Kidney (tissue), 14 donors: Measurements from ENCODE around the gene PCYOX1L. TPM values are rescaled to one million over a fixed set of nuclear protein-coding genes. Genes with fewer than 3 reads are reported as not detected.

Experiments used
- DNase-seq, 5 donors: peaks; one replicate each; pipeline ENCODE4 v3.0.0-alpha.2; 2013 to 2020
- FAIRE-seq: peaks from 2 replicates; lab custom pipeline; 2012; peaks lifted over from hg19 to GRCh38; lab: Jason Lieb, UNC
- H3K27ac ChIP-seq, 2 donors: one replicate each; pipeline ENCODE4 v1.7.0; 2013; ENCODE audit warnings: low read depth in 2 of 2, low read length in 2 of 2, inconsistent platforms in 1 of 2
- H3K27me3 ChIP-seq: one replicate; pipeline ENCODE4 v1.7.1; 2013; ENCODE audit warnings: low read length, inconsistent platforms; ENCODE audit not compliant: control insufficient read depth, insufficient read depth
- H3K36me3 ChIP-seq, 3 donors: one replicate each; pipeline versions ENCODE4 v1.7.0 to v1.7.1; 2013; ENCODE audit warnings: low read length in 3 of 3, control low read depth in 1 of 3, inconsistent platforms in 1 of 3; ENCODE audit not compliant: insufficient read depth in 3 of 3, control insufficient read depth in 2 of 3
- H3K4me1 ChIP-seq, 3 donors: one replicate each; pipeline versions ENCODE4 v1.7.0 to v1.7.1; 2013; ENCODE audit warnings: low read length in 3 of 3, inconsistent platforms in 1 of 3, low read depth in 1 of 3; ENCODE audit not compliant: control insufficient read depth in 2 of 3, insufficient read depth in 2 of 3
- H3K4me3 ChIP-seq, 3 donors: one replicate each; pipeline versions ENCODE4 v1.7.0 to v1.8.1; 2013; ENCODE audit warnings: low read length in 3 of 3, control low read depth in 1 of 3, inconsistent platforms in 1 of 3
- H3K9ac ChIP-seq, 3 donors: one replicate each; pipeline versions ENCODE4 v1.7.0 to v1.7.1; 2013; ENCODE audit warnings: low read length in 3 of 3, control low read depth in 1 of 3, inconsistent platforms in 1 of 3
- H3K9me3 ChIP-seq, 3 donors: one replicate each; pipeline versions ENCODE4 v1.7.0 to v1.7.1; 2013; ENCODE audit warnings: low read length in 3 of 3, control low read depth in 1 of 3, inconsistent platforms in 1 of 3; ENCODE audit not compliant: control insufficient read depth in 2 of 3, insufficient read depth in 1 of 3
- CTCF ChIP-seq: IDR thresholded peaks from 3 replicates; pipeline ENCODE4 v1.5.1; 2012; ENCODE audit warnings: mild to moderate bottlenecking, moderate library complexity, borderline replicate concordance; ENCODE audit not compliant: insufficient read depth; ENCODE audit errors: extremely low read depth
- intact Hi-C: fragments of 100-400 bp; cut with DNase I; formaldehyde crosslinking; loops from one replicate; pipeline ENCODE4 v1.11.1; 2022
- polyA plus RNA-seq: library from polyadenylated mRNA; stranded (reverse); fragments of 350-450 nt; fragmentation: Illumina TruSeq; extraction: RNeasy Lipid Tissue Mini Kit (QIAGEN cat#74804); gene quantifications from one replicate; pipeline ENCODE4 v1.2.3, GENCODE V29; 2014; ENCODE audit warnings: low read depth, low replicate concordance; ENCODE audit not compliant: insufficient read depth
- total RNA-seq: library from RNA; stranded (reverse); fragmentation: NEBNext Ultra II Directional; extraction: Animal tissue kit (Norgen Biotek cat#: 25700); gene quantifications from one replicate; pipeline ENCODE4 v1.2.1, GENCODE V29; 2021
- donor health status: control.
- donor health status: control.
- donor health status: control.
- donor health status: control.
- donor health status: control.
- donor health status: DM: yes; HTN: yes; CAD: no.
- donor health status: Normal renal cell carcinoma (clear cell type).

Gene PCYOX1L
- total and polyA plus RNA-seq, 2 donors from 2014 or later = 7.2 to 9.0 TPM

DNA sequence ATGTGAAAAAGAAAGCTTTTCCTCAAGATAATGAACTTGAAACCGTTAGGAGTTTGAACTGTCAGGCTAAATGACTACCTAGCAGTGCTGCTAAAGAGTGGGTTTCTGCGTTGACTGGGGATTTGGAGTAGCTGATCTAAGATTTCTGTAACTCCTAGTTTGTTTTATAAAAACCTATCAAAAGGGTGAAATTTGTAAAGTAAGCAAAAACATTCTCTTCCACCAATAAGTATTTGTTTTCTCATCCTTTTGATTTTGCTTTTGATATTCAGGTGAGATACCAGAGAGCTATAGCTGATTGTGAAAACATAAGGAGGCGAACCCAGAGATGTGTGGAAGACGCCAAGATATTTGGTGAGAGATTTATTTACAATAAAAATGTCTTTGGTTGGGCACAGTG, 8.5 kb upstream of the PCYOX1L start:
- peaks cover 4 to 45% (median 21%) of the 10 kb centered on the region in 3 donors for H3K36me3 ChIP-seq
- H3K4me1 ChIP-seq = peaks cover 0 to 5% (median 0%) of the 10 kb centered on the region in 3 donors
- H3K9me3 ChIP-seq = no peaks in the 10 kb centered on the region
- intact Hi-C loops = no loop called here
- H3K27me3 ChIP-seq = no peaks in the 10 kb centered on the region
- TF ChIP-seq CTCF = no peak
- DNase-seq (no peak), FAIRE-seq (no peak)
- H3K9ac ChIP-seq = no peak overlapping the region
- no peak overlapping the region for H3K4me3 ChIP-seq
- H3K27ac ChIP-seq = no peak overlapping the region

- no peak overlapping the region for H3K4me3 ChIP-seq
- peaks cover 4 to 49% (median 22%) of the 10 kb centered on the region in 3 donors for H3K36me3 ChIP-seq
- H3K9me3 ChIP-seq = no peaks in the 10 kb centered on the region
- DNase-seq = no peak
- no peak for FAIRE-seq
- H3K4me1 ChIP-seq = no peaks in the 10 kb centered on the region
- H3K9ac ChIP-seq = no peak overlapping the region
- H3K27ac ChIP-seq = no peak overlapping the region
- TF ChIP-seq CTCF = no peak
- H3K27me3 ChIP-seq = no peaks in the 10 kb centered on the region
- intact Hi-C loops = no loop called here
These were observed 5.7 kb upstream of the PCYOX1L start for GRCh38 chr5:149352169-149352568.

DNA sequence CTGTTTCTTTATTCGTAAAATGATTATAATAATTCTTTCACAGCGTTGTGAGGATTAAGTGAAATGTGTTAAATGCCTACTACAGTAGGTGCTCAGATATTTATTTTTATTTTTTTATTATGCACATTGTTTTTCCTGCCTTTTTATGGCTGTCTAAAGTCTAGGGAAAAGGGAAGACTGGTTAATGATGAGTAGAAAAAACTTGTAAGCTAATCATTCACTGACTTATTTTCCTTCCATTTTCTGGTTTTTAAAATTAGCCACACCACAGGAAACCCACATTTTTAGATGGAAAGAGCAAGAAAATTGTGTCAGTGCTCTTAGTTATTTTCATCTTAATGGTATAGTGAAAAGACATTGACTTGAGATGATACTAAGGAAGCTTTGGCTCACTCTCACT, 3.9 kb upstream of the PCYOX1L start:
- Histone ChIP-seq H3K9ac (no peak overlapping the region), H3K27me3 (no peaks in the 10 kb centered on the region), H3K9me3 (no peaks in the 10 kb centered on the region), H3K4me1 (peaks cover 0 to 7% (median 0%) of the 10 kb centered on the region in 3 donors), H3K27ac (no peak overlapping the region), H3K36me3 (peaks cover 4 to 41% (median 20%) of the 10 kb centered on the region in 3 donors), H3K4me3 (no peak overlapping the region)
- no peak for TF ChIP-seq CTCF
- no peak for FAIRE-seq
- DNase-seq = no peak
- intact Hi-C loops = no loop called here

DNA sequence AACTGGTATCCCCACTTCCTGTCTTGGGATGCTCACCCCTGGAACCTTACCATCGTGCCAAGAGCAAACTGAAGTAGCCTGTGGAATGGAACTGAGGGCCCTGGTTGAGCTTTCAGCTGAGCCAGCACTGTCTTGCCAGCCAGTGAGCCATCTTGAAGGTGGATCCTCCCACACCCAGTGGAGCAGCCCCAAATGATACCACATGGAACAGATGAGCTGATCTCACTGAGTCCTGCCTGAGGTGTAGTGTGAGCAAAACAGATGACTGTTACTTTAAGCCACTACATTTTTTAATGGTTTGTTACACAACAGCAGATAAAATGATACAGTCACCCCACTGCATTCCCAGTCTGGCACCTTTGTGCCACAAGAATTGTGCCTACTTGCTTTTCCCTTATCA, 2.2 kb upstream of the PCYOX1L start:
- Histone ChIP-seq H3K4me1 (peaks cover 0 to 7% (median 0%) of the 10 kb centered on the region in 3 donors), H3K9me3 (no peaks in the 10 kb centered on the region), H3K9ac (no peak overlapping the region), H3K36me3 (peaks cover 0 to 25% (median 11%) of the 10 kb centered on the region in 3 donors), H3K27ac (no peak overlapping the region), H3K27me3 (no peaks in the 10 kb centered on the region), H3K4me3 (no peak overlapping the region)
- FAIRE-seq (no peak), DNase-seq (no peak)
- TF ChIP-seq CTCF = no peak
- intact Hi-C loops = no loop called here
